Measurements from ENCODE around the gene MICAL3.

DNA sequence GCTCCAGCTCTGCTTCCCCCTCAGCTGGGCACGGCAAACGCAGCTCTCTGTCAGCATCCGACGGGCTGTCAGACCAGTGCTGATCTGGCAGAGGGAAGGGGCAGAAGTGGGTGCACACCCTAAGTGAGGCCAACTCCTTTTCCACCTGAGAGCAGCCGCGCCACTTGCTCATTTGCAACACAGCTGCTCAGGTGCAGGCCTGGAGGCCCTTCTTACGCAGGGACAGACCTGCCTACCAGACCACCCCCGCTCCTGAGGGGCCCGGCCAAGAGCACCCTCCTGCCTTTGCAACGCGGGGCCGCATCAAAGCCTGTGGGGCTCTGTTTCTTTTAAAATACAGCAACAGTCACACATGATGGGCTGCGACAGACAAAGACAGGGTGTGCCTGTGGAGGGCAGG, 202.3 kb downstream of the MICAL3 start:
- TF ChIP-seq, protein P1, sequence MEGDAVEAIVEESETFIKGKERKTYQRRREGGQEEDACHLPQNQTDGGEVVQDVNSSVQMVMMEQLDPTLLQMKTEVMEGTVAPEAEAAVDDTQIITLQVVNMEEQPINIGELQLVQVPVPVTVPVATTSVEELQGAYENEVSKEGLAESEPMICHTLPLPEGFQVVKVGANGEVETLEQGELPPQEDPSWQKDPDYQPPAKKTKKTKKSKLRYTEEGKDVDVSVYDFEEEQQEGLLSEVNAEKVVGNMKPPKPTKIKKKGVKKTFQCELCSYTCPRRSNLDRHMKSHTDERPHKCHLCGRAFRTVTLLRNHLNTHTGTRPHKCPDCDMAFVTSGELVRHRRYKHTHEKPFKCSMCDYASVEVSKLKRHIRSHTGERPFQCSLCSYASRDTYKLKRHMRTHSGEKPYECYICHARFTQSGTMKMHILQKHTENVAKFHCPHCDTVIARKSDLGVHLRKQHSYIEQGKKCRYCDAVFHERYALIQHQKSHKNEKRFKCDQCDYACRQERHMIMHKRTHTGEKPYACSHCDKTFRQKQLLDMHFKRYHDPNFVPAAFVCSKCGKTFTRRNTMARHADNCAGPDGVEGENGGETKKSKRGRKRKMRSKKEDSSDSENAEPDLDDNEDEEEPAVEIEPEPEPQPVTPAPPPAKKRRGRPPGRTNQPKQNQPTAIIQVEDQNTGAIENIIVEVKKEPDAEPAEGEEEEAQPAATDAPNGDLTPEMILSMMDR (IDR thresholded peaks at IDR 0.05) = no peak
- TF ChIP-seq POLR2A (IDR thresholded peaks at IDR 0.05) = no peak
